ENCODE data around the gene SEMA4A.

- TF ChIP-seq POLR2A (IDR thresholded peaks at IDR 0.05) = no peak
- no peak for TF ChIP-seq CTCF (IDR thresholded peaks at IDR 0.05)
Observed at GRCh38 chr1:156134716-156135435, 18.5 kb upstream of the SEMA4A start.
